Superior temporal gyrus (tissue), 1 donor: ENCODE results near the gene SNX8.

Source experiments
- DNase-seq: peaks from one replicate; pipeline ENCODE4 v3.0.0-alpha.2; 2016; ENCODE audit errors: extremely low spot score

The SNX8 gene

DNA sequence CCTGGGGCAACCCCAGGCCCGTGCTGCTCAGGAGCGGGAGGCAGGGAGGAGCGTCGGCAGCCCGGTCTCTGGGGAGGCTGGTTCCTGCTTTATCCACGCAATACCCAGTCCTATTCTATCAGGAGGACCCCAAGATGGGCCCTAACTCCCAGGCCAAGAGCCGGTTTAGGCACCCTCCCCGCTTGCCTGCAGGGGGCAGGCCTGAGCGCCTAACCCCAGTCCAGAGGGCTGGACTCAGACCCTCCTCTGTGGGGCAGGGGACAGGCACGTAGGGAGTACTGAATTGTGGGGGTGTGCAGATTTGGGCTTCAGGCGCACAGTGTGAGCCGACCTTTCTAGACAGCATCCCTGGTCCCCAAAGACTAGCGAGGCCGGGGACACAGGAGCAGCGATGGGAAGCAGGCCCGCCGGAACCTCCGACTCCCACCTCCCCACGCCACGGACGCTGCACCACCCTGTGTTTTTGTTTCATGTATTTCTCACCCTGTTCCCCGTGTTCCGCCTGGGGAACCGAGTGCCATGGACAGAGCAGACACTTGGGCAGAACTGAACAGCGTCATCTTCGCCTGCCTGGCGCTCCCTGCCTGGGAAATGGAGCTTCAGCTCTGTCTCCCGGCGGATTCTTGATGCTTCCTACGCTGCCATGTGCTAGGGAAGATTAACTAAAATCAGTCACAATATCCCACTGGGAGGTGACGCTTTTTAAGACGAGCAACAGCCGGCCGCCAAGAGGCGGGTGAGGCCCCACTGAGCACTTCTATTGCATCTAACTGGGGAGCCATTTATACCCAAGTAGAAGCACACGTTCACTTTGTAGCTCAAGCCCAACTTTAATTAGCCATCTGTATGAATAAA is 66.9 kb downstream of the SNX8 start:
- no peak for DNase-seq

DNA sequence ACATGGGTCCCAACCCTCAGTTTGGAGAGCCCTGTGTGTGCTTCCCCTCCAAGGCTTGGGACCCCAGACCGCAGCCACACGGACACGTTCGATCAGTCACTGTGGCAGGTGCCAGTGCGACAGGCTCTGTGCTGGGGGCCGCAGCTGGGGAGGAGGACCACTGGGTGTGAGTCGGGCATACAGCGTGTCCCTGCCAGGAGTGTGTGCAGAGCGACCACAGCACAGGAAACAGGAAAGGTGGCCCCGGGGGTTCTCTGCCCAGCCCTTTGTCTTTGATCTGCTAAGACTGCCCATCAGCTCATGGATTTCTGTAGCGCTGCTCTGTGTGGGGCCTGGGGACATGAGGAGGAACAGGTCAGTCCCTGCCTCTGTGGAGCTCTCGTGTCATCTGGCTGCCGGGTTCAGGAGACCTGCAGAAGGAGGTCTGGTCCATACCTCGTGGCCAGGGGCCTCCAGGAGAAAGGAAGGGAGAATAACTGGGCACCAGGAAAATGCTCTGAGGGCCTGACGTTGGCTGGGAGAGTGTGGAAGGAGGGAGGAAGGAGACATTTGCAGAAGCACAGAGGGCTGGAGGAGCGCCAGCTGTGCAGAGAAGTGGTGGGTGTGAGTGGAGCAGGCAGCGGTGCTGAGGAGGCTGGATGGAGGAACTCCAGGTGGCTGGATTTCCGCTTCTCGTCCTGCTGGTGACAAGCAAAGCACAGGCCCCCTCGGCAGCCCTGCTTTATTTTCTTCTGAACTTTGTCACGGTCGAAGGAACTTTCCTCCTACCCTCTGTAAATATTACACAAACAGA is 68.2 kb downstream of the SNX8 start:
- peak; percentile 50 for DNase-seq

DNA sequence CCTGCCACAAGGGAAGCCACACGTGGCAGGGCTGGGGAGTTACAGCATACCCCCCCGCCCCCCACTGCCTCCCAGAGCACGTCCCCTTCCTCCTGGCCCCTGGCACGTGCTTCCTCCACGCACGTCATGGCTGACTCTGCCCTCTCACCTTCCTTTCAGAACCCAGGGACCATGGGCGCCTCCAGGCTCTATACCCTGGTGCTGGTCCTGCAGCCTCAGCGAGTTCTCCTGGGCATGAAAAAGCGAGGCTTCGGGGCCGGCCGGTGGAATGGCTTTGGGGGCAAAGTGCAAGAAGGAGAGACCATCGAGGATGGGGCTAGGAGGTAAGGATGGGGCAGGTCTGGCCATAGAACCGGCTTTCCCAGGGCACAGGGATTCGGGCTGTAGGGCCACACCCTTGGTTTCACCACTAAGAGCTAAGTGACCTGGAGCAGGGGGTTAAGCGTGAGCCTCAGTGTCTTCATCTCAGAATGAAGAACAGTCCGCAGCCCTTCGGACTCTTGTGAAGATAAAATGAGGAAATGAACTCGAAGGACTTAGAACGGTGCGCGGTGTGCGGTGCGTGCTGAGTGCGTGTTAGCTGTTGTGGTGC is 69.7 kb downstream of the SNX8 start:
- no peak for DNase-seq

DNA sequence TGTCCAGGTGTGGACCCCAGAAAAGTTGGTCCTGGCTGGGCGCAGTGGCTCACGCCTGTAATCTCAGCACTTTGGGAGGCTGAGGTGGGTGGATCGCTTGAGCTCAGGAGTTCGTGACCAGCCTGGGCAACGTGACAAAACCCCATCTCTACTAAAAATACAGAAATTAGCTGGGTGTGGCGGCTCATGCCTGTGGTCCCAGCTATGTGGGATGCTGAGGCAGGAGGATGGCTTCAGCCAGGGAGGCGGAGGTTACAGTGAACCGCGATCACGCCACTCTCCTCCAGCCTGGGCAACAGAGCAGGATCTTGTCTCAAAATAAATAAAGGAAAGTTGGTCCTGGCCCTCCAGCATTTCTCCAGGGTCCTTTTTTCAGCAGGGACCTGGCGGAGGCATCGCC is 70.8 kb downstream of the SNX8 start:
- no peak for DNase-seq

DNA sequence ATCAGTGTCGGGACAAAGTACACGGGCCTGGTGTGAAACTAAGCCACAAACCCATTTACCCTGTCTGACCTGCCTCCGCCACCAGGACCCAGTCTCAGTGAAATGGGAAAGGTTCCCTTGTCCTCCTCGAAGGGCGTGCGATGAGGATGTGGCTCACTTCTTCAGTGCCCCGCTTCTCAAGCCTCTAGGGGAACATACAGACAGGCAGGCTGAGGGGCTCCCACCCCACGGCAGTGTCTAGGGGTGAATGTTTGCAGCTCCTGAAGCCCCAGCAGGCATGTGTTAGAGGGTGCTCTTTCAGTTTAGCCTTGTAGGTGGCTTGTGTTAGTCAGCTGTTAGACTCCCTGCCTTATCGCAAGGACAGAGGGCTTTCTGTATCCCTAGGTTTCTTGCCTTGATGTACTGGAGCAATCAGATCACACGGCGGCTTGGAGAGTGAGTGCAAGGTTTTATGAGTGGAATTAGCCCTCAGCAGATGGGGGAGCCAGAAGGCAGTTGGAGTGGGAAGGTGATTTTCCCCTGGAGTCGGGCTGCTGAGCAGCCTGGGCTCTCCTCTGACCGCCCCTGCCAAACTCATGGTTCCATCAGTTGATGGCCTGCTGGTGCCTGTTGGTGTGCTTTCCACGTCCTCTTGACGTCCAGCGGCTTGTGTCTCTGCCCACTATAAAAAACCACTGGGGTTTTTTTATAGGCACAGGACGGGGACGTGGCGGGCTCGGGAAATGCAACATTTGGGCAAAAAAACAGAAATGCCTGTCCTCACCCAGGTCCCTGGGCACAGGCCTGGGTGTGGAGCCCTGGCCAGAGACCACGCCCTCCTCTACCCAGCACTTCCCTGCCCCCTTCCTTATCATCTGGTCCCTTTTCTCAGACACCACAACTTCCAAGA is 71.5 kb downstream of the SNX8 start:
- DNase-seq = no peak

DNA sequence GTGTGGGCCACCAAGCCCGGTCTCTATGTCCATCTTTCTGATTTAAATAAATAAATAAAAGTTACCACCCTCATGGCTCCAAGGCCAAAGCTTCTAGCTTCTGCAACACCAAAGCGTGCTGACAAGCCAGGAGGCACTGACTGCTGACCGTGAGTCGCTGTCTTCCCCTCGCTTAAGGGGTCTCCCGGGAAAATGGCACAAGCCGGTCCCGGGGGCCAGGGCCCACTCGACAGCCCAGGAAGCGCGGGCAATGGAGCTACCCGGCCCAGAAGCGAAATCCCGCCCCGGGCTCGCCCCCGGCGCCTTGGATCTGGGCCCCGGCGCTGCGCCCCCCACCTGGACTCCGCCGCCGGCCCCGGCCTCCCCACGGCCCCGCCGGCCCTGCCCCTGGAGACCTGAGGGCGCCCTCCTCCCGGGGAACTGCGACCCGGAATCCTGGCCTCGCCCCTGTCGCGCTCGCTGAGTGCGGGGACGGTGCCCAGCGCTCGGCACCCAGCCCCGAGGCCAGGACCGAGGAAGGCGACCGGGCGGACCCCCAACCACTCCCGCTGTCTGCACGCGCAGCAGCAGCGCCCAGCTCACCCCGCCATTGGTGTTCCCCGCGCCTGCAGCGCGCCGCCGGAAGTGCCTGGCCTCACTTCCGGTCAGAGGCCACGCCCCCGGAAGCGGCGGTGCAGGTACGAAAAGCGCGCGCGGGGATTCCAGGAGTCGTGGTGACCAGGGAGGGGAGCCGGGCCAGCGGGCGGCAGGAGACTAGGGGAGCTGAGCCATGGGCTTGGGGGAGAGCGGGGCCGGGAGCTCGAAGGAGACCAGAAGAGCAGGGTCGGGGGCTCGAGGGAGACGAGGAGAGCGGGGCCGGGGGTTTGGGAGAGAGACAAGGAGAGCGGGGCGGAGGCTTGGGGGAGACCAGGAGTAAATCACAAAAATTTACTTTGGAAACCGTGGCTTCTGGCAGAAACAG is 72.4 kb downstream of the SNX8 start, which contains the start of the genes MRM2 and NUDT1:
TSS of gene MRM2 (minus strand) at position 626 of the 961 bp plus-strand sequence. CDS start at position 590, 36 bp downstream.
TSS of gene NUDT1 (plus strand) at position 647 of the 961 bp plus-strand sequence. CDS start 2,349 bp downstream, outside the sequence.
- peak; percentile 77 for DNase-seq

DNA sequence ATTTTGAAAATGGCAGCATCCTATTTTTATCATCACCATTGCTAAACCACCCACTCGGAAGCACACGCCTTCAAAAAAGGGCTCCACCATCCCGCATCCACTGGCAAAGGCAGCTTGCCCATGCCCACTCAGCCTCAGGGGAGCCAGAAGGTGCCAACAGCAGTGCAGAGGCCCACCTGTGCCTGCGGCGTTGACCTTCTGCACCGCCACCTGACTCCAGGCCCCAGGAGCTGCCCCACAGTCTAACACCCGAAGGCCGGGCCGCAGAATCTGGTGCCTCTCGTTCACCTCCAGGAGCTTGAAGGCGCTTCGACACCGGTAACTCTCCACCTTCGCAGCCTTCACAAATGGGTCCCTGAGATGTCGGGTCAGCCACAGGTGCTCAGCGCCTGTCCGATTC is 75.0 kb downstream of the SNX8 start:
- no peak for DNase-seq

DNA sequence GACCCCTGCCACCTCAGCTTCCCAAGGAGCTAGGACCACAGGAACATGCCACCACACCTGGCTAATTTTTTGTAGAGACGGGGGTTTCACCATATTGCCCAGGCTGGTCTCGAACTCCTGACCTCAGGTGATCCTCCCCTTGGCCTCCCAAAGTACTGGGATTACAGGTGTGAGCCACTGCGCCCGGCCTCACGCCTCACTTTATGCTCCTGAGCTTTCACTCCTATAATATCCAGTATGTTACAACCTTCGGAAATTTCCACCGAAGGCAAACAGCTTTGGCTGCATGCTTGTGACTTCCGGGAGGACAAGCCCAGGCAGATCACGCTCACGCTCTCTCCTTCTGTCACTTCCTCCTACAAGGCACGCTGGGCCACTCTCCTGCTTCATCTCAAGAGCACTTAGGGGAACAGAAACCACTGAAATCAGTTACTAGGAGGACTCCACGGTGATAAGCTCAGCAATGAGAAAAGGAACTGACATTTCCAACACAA is 77.1 kb downstream of the SNX8 start:
- peak; percentile 59 for DNase-seq

DNA sequence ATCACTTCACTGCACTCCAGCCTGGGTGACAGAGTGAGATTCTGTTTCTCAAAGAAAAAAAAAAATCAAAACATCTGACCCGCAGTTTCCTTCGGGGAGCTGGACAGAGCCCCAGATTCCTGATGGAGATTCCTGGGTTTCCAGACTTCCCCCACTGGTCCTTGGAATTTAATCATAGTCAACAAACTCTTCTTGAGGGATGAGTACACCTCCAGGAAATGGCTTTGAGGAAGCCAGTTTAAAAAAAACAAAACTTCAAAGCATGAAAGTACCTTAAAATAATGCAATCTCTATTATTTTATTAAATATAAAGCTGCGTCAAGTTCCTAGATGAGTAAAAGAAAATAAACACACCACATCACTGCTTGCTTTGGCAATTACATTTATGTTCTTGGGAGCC is 80.3 kb downstream of the SNX8 start:
- no peak for DNase-seq

DNA sequence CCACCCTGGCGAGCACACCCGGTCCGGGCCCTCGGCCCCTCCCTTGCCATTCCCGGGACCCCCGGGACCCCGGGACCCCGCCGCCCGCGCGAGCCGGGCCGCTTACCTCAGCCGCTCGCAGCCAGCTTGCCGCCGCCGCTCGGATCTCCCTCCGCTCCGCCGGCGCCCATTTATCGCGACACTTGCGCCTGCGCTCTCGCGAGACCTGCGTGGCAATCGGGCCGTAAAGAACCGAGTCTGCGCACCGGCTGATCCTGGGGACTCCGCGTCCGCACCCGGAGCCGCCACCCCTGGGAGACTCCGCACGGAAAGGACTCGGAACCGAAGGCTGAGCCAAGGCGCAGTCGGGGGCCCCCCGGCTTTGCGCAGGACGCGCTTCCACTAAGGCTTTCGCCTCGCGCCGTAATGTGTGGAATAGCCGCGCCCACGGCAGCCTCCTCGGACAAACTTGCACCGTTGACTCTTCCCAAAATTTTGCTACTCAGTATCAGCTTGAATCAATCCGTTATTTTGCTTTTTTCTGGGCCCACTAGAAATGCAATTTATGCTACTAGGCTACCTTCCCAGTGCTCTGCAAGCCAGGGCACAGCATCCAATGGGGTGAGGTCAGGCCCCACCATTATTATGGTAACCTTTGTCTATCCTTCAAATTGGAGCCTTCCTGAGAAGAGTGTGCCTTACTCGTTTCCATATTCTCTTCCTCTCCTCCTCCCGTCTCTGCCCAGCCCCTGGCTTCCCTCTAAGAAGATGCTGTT is 81.3 kb downstream of the SNX8 start, which contains the start of gene MAD1L1:
TSS of gene MAD1L1 (minus strand) at position 180 of the 755 bp plus-strand sequence. CDS start 2,812 bp downstream, outside the sequence.
- peak; percentile 90 for DNase-seq

DNA sequence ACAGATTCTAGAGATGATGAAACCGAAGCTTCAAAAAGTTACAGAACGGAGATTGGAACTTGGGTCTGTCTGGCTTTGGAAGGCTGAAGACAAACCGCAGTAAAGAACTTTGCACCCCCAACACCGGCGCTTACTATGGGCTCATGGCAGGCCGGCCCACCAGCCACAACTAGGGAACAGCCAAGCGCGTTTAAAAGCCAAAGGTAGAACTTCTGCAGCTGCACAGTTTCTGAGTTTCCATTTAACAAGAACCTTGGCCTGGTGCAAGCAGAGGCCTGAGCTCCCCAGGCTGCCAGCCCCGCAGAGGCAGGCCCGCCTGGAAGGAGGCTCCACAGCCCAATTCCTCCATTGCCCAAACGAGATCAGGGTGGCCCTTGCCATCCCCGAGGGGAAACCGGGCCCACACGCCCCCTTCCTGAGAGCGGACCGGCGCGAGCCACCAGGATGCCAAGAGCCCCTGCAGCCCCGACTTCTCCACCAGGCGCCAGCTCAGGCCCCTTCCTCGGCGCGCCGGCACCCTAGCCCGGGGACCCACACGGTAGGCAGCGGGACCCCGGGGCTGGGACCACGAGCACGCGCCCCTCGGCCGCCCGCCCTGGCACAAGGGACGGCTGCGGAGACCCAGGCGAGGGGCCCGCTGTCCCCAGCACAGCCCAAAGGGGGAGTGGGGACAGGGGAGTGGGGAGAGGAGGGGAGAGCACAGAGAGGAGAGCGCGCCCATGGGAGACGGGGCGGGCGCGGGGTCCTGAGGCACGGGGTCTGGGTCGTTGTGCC is 82.1 kb downstream of the SNX8 start:
- no peak for DNase-seq

DNA sequence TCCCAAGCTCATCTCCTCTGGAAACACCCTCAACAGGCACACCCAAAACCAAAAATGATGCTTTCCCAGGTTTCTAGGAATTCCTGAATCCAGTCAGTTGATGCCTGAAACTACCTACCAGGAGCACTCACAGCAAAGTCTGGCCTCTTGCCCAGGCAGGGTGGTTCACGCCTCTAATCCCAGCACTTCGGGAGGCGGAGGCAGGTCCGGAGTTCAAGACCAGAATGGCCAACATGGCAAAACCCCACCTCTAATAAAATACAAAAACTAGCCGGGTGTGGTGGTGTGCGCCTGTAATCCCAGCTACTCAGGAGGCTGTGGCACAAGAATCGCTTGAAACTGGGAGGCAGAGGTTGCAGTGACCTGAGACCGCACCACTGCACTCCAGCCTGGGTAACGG is 83.4 kb downstream of the SNX8 start:
- no peak for DNase-seq

DNA sequence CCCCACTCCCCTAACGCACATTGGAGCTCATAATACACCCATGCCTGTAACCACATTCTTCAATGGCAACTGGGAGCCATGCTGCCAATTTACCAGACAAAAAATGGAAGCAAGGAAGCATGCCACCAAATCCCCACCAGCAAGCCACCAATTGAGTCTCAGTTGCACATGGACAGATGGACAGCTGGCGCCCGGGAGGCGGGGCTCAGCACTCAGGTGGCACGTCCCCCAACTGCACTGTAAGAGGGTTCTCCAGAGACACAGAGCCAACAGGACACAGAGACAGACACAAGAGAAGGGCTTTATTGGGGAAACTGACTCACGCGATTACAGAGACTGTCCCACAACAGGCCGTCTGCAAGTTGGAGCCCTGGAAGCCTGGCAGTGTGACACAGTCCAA is 84.0 kb downstream of the SNX8 start:
- DNase-seq = no peak

DNA sequence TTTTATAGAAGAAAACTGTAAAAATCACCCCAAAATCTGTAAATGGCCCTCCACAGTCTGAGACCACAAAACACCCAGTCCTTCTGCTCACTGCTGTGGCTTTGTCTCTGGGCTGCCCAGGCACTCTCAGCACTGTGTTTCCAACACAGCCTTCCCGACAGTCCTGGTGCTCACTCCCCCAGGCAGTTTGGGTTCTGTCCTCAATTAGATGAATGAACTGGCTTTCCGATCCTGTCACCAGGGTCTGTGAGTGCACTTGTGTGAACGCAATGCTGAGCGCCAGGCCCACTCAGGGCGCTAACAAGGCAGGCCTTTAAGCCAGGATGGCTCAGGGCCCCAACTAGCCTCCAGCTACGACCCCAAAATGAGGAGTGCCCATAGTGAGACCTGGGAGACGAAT is 84.8 kb downstream of the SNX8 start:
- DNase-seq = no peak

DNA sequence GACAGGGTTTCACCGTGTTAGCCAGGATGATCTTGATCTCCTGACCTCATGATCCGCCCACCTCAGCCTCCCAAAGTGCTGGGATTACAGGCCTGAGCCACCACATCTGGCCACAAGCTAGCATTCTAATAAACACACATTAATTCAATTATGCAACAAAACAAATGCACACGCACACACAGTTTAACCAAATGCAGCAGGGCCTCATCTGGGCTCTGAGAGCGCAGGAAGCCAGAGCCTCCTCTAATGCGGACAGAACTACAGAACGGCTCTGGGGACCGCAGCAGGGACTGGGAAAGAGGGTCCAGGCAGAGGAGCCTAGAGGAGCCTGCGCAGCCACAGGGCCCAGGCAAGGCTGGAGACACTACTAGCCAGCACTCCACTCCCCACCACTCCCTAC is 85.3 kb downstream of the SNX8 start:
- no peak for DNase-seq

DNA sequence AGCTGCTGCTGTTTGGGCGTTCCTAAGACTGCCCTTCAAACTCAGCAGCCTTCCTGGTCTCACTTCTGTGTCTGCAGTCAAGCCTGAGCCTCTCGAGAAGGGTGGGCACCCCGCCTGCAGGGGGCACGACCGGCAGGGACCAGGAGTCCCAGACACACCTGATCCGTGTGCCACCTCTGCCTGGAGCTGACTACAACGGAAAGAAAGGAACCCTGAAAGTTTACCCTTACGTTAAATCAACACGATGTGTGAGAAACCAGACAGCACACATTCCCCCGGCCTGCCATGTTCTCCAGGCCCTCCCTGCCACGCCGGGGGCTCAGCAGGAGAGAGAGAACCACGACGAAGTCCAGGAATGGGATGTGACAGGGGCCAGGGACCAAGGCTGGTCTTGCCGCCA is 86.5 kb downstream of the SNX8 start:
- DNase-seq = no peak

DNA sequence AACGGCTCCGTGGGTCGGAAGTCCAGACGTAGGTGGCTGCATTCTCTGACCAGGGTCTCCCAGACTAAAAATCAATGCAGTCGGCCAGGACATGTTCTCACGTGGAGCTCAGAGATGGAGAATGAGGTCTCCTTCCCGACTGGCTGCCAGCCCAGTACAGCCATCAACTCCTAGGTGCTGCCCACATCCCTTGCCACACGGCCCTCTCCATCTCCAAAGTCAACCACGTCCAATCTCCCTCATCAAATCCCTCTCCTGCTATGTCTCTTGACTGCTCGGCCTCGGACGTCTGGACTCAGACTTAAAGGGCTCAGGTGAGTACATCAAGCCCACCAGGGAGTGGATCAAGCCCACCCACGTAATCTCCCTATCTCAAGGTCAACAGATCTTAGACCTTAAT is 88.4 kb downstream of the SNX8 start:
- no peak for DNase-seq

DNA sequence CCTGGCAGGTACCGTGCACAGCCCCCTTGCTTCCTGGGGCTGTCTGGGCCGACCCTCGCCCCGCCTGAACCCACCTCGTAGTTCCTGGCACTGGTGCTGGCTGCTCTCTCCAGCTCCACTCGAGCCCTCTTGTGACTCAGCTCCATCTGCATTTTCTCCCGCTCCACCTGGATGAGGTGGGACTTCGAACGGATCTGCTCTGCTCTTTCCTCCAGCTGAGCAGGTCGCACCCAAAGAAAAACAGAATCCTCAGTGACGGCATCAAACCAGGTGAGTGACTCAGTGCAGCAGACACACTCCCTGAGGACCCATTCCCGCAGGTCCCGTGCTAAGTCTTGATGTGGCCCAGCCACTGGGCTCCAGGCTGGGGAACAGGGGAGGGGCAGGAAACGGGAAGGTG is 88.9 kb downstream of the SNX8 start:
- DNase-seq = no peak
